Amniotic stem cell (primary cell): ENCODE results near the gene SYT10.
"Not testable (repeated sequence)": the region's sequence is repeated elsewhere in the genome, so short reads cannot be mapped to it uniquely, and the experiment has no call there.

ENCODE experiments used
- DNase-seq: peaks from one replicate; lab custom pipeline; 2025; lab: John Stamatoyannopoulos, UW

The SYT10 gene

GRCh38 chr12:33349791-33350190 is 89.8 kb downstream of the SYT10 start:
- no peak for DNase-seq

GRCh38 chr12:33331961-33332398 is 107.6 kb downstream of the SYT10 start:
- not testable (repeated sequence) for DNase-seq

- DNase-seq = no peak
Measured at GRCh38 chr12:33330940-33331339, 108.7 kb downstream of the SYT10 start.
